Fibroblast of peridontal ligament (primary cell): ENCODE data around the gene ITFG2.
"Not testable (repeated sequence)": the region's sequence is repeated elsewhere in the genome, so short reads cannot be mapped to it uniquely, and the experiment has no call there.

Experiments
- DNase-seq: peaks from one replicate; pipeline ENCODE4 v3.0.0-alpha.2; 2010; ENCODE audit errors: extremely low read depth

The ITFG2 gene

GRCh38 chr12:2862876-2863275 is 50.4 kb downstream of the ITFG2 start:
- DNase-seq, result no peak

GRCh38 chr12:2863402-2863801 is 50.9 kb downstream of the ITFG2 start:
- DNase-seq, result not testable (repeated sequence)

DNA sequence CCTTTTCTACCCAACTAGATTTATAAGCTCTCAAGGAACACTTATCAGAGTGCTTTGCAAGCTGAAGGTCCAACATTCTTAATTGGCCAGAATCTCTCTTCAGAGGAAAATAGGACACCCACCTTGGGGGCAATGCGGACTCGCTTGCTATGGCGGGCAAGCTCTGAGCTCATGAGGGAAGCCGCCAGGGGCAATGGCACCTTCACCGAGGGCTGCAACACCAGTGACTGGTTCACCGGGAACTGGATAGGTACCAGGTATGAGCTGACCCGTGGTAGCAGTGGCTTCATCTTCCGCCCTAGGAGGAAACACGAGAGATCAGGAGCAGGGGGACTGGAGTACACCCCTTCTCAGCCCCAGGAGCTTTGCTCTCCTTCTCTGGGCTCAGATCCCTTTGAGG is 51.7 kb downstream of the ITFG2 start:
- no peak for DNase-seq

DNA sequence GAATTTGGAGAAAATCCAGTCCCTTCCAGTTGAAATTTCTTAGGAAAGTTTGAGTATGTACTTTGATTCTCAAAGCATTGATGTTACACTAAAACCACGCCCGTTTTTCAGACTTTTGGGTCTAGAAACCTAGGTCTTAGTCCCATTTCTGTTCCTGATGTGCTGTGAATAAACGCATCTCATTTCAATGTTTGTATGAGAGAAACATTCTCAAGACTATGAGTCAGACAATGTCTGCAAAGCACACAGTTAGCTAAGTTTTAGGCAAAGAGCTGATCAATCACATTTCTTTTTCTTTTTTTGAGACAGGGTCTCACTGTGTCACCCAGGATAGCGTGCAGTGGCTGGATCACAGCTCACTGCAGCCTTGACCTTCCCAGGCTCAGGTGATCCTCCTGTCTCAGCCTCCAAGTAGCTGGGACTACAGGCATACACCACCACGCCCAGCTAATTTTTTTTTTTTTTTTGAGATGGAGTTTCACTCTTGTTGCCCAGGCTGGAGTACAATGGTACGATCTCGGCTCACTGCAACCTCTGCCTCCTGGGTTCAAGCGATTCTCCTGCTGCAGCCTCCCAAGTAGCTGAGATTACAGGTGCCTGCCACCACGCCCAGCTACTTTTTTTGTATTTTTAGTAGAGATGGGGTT is 56.6 kb downstream of the ITFG2 start:
- peak; percentile 68 for DNase-seq
